ENCODE results near the gene RAMP1.

Gene RAMP1

DNA sequence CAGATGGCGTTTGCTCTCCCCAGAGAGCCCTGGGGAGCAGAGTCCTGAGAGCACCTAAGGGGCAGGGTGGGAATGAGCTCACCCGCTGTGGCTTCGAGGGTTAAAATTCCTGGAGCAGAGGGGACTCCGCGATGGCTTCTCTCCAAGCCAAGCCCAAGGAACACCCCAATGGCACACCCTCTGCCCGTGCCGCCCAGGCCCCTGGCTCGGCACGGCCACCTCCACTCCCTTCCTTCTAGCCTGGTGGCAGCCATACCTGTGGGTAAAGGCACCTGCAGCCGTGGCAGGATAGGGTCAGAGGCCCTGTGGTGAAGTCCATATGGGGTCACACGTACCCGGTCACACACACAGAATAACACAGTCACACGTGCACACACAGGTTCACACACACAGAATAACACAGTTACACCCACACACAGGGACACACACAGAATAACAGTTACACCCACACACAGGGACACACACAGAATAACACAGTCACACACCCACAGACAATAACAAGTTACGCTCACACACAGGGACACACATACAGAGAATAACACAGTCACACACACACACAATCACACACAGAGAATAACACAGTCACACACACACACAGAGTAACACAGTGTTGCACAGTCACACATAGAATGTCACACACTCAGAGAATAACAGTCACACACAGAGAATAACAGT, 50.5 kb downstream of the RAMP1 start:
- TF ChIP-seq, protein P1, sequence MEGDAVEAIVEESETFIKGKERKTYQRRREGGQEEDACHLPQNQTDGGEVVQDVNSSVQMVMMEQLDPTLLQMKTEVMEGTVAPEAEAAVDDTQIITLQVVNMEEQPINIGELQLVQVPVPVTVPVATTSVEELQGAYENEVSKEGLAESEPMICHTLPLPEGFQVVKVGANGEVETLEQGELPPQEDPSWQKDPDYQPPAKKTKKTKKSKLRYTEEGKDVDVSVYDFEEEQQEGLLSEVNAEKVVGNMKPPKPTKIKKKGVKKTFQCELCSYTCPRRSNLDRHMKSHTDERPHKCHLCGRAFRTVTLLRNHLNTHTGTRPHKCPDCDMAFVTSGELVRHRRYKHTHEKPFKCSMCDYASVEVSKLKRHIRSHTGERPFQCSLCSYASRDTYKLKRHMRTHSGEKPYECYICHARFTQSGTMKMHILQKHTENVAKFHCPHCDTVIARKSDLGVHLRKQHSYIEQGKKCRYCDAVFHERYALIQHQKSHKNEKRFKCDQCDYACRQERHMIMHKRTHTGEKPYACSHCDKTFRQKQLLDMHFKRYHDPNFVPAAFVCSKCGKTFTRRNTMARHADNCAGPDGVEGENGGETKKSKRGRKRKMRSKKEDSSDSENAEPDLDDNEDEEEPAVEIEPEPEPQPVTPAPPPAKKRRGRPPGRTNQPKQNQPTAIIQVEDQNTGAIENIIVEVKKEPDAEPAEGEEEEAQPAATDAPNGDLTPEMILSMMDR (conservative IDR thresholded peaks at IDR 0.05), result no peak
- H3K27ac ChIP-seq, result no peak overlapping the region

- H3K27ac ChIP-seq, result no peak overlapping the region
- TF ChIP-seq, protein P1 (conservative IDR thresholded peaks at IDR 0.05), result no peak
These were observed 51.3 kb downstream of the RAMP1 start for GRCh38 chr2:237910576-237911362.

GRCh38 chr2:237911363-237912017, 52.1 kb downstream of the RAMP1 start:
- no peak overlapping the region for H3K27ac ChIP-seq
- TF ChIP-seq, protein P1 (conservative IDR thresholded peaks at IDR 0.05), result no peak

DNA sequence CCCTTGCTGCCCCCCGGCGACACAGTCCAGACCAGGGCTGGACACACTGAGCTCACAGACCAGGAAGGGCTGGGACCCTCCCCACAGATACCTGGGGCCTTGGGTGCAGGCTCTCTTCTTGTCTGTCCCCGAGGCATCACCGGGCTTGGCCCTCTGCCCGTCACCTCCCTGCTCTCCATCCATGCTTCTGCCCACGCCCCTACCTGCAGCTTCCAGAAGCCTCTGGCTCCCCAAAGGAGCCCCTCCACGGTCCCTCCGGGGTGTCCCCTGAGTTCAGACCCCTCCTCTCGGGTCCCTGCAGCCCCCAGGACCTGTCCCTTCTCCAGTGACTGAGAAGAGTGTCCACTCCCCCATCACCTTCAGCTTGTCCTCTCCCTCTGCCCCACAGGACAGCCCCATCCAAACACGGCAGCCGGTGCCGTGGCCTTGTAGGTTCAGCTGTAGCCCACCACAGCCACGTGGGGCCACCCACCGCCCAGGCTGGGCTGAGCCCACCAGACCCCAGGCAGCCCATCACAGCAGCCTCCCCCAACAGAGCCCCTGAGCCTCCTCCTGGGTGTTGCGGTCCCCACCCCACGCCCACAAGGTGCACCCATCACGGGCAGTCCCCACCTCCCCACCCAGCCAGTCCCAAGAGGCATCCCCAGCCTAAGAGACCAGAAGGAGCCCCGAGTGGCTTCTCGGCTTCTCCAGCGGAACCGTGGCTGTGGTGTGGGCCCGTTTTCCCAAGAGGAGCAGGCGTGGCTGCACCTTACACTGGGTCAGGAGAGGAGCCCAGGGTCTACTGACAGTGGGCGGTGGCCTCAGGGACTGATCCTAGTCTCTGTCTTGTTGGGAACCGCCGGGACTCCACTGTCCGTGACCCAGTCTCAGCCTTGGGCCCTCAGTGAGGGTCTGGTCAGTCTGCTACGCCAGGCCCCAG, 53.1 kb downstream of the RAMP1 start:
- TF ChIP-seq, protein P1 (conservative IDR thresholded peaks at IDR 0.05), result no peak
- H3K27ac ChIP-seq, result no peak overlapping the region

DNA sequence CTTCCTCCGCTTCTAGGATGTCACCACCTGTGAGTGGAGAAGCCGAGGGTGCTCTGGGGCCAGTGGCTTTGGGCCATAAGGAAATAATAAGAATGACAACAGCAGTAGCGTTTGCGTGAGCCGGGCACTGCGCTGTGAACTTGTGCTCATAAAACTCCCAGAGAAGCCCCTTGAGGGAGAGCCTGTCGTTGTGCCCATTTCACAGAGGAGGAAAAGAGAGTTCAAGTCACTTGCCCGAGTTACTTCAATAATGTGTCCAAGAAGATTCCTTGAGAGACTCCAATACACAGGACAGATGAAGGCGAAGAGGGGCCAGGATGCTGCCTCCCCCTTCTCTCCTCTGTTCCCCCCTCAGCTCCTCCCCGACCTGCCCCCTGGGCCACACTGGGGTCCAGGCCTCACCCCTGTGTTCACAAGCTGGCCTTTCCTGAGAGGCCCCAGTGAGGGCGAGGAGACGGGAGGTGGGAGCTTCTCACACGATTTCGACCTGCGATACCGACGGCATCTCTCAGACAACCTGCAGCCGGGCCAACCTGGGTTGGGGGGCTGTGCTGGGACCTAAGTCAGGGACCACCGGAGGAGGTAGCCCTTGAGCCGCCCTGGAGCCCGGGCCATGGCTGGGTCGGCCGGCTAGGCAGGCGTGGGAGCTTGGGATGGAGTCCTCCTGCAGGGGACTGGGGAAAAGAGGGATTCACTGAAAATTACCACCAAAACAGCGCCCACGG, 53.9 kb downstream of the RAMP1 start:
- H3K27ac ChIP-seq, result no peak overlapping the region
- TF ChIP-seq, protein P1 (conservative IDR thresholded peaks at IDR 0.05), result no peak

DNA sequence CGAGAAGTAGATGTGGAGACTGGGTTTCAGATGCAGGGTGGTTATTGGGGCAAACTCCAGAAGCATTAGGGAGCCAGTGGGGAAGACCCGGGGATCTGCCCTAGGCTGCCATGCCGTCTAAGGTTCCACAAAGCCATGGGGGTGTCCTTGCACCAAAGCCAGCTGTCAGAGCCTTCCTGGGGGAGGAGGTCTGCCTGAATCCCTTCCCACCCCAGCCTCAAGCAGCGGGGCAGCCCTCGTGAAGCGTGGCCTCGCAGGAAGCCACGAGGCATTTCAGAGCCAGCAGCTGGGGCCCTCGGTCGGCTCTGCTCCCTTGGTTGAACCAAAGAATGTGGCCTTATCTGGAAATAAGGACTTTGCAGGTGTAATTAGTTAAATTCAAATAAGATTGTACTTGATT, 56.2 kb downstream of the RAMP1 start:
- H3K27ac ChIP-seq, result no peak overlapping the region
- TF ChIP-seq, protein P1 (conservative IDR thresholded peaks at IDR 0.05), result no peak
